ENCODE results near the gene DEK. TPM values are rescaled to one million over a fixed set of nuclear protein-coding genes. Genes with fewer than 3 reads are reported as not detected.

DEK gene
- total RNA-seq, 1 donor from 2014 or later: 63.0 TPM

DNA sequence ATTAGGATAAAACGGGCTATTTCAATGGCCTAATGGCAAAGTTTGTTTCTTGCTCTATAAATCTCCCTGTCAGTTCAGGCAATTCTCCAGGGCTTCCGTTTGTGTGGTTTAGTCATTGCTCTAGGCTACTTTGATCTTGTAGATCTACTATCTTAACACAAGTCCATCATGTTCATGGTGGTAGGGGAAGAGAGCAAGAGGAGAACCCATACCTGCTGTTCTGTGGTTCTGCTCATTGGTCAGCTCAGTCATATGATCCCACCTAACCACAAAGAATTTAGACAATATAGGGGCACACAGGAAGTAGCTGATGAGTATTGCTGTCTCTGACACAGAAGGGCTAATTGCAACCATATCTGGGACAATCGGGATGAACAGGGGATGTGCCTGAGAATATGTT is 4.9 kb upstream of the DEK start:
- DNase-seq (no peak), ATAC-seq (ENCODE audit: poor library complexity) (no peak)
- intact Hi-C loops (cut with DNase I): no loop called here

DNA sequence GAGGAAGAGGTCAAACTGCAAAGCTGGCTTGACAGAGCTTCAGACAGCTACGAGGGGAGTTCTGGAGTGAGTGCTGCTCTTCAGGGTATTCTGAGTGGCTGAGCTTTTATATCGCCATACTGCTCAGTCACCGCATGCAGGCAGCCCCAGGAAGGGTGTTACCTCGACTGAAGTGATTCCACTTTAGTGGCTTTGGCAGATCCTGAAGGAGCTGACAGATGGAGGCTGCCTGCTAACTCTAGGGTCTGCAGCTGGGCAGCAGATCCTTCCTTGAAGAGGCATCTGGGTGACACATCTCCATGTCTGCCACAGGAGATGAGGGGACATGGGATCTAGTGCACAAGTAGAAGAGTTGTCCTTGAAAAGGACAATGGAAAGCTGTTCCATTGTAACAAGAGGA is 3.7 kb upstream of the DEK start:
- intact Hi-C loops (cut with DNase I): no loop called here
- ATAC-seq (ENCODE audit: poor library complexity): no peak

GRCh38 chr6:18266523-18266912 is 2.2 kb upstream of the DEK start:
- ATAC-seq (ENCODE audit: poor library complexity) (no peak), DNase-seq (no peak)
- intact Hi-C loops (cut with DNase I): no loop called here

More for the DNA sequence above, 3.7 kb upstream of the DEK start:
- DNase-seq: no peak

DNA sequence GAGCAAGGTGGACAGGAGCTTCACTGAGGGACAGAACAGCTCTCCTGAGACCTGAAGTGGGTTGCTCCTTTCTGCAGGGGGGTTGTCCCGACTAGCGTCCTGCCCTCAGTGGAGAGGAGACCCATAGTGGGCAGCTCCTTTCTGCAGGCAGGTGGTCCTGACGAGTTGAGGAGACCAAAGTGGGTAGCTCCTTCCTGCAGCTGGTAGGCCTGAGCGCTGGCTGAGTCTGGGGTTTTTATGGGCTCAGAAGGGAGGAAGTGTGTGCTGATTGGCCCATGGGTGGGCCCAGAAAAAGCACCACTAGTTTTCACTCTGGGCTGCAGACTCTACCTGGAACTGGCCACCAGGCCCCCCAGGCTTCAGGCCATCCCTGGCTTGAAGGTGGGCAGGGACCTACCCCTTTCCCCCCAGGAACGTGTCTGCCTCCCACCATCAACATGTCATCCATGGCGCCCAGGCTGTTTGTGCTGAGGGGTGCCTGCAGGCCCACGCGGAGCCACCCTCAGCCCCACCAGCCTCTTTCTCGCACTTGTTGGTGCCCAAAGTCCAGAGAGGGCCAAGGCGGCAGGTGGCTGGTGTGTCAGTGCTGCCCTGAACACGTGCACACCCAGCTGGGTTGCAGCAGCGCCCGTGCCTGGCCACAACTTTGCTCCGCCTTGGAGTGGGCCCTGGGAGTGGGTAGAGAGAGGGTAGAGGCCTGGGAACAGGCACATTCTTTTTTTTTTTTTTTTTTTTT is 1.6 kb upstream of the DEK start:
- intact Hi-C loops (cut with DNase I): no loop called here
- ATAC-seq (ENCODE audit: poor library complexity) (no peak), DNase-seq (no peak)

DNA sequence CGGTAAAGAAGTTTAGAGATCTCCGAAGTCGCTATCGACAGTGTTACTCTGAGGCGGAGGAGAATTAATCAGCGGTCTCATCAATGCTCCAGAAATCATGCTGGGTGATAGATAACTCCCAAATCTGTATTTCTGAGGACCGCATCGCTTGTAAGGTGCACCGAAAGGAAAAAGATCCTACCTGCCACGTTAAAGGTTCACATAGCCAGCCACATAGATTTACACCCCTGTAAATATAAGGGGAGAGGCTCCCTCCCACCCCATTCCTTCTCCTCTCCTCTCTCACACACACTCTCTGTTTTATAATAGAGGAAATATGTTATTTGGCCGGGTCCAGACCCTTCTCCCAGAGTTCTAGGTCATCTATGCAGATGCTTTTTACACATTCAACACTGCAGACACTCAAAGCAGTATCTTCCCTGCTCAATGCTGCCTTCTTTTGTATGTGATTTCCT is 620 bp upstream of the DEK start:
- ATAC-seq (ENCODE audit: poor library complexity) (no peak), DNase-seq (no peak)

DNA sequence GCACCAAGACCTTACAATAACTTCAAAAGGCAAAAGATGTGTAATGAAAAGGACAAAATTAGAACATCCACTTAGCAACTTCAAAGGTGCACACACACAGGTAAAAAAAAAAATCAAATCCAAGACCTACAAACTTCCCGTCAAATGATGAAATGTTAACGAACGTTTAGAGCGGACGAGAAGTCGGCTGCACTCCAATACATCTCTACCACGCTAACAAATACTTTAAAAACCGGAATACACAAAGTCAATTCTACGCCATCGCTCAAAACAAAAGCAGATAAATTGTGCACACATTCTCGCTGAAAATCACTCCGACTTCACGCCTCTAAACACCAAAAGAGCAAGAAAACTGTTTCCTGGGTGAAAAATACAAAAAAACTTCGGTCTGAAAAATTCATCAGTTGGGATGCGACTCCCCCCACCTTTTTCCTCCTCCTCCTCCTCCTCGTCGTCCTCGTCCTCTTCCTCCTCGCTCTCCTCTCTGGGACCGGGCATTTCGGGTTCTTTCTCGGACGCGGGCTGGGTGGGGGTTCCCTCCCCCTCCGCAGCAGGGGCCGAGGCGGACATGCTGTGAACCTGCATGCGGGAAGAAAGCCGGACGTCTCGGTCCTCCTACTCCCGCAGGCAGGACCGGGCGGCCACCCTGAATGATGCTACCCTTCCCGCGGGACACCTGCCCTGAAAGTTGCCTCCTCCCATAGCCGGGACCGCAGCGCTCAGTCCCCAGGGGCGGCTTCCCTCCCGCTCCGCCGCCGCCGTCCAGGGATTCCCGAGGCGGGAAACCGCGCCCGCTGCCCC is 712 bp downstream of the DEK start:
- intact Hi-C loops (cut with DNase I): no loop called here
- ATAC-seq (ENCODE audit: poor library complexity): peak; percentile 7
- DNase-seq: no peak

More for the DNA sequence above, 620 bp upstream of the DEK start:
- intact Hi-C loops (cut with DNase I): no loop called here

GRCh38 chr6:18262702-18263417 is 1.5 kb downstream of the DEK start:
- intact Hi-C loops (cut with DNase I): no loop called here
- ATAC-seq (ENCODE audit: poor library complexity) (no peak), DNase-seq (no peak)

- ATAC-seq (ENCODE audit: poor library complexity) (no peak), DNase-seq (no peak)
- intact Hi-C loops (cut with DNase I): no loop called here
These were observed 2.5 kb downstream of the DEK start for GRCh38 chr6:18261877-18262276.

DNA sequence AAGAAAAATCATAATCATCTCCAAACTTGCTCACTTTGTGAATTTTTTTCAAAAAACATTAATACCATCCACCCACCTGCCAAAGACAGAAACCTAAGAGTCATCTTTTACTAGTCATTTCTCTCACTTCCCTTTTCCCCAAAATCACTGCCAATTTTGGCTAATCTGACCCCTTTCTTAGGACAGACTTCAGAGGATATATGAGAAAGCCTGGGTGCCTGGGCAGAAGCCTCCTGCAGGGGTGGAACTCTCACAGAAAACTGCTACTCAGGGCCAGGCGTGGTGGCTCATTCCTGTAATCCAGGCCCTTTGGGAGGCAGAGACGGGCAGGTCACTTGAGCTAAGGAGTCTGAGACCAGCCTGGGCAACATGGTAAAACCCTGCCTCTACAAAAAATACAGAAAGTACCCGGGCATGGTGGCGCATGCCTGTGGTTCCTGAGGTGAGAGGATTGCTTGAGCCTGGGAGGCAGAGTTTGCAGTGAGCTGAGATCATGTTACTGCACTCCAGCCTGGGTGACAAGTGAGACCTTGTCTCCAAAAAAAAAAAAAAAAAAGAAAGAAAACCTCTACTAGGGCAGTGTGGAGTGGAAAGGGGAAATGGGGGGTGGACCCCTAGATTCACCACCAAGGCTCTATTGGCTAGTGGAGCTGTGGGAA is 3.8 kb downstream of the DEK start:
- intact Hi-C loops (cut with DNase I): no loop called here
- DNase-seq (no peak), ATAC-seq (ENCODE audit: poor library complexity) (no peak)

DNA sequence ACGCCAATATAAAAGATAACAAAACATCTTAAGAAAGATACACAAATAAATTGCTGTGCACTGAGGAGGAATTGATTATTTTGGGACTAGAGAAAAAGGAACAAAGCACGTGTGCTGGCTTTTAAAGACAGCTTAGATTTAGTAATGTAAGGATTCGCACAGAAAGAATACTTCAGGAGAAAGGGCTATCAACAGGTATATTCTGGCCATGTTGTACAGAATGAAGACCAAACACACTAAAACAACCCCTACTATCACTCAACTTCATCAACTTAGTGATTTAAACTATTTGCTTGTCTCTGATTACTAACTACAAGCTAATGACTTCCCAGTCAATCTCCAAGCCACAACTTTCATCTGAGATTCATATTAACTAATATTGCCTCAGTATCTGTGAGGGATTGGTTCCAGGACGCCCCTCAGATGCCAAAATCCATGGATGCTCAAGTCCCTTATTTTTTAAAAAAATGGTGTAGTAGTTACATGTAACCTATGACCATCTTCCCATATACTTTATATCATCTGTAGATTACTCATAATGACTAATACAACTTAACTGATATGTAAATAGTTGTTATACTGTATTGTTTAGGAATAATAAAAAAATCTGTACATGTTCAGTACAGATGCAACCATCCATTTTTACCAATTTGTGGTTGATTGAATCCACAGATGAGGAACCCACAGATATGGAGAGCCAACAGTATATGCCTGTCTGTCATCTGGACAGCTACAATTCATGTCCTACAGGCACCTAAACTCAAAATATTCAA is 4.5 kb downstream of the DEK start:
- ATAC-seq (ENCODE audit: poor library complexity): no peak
- DNase-seq: no peak
- intact Hi-C loops (cut with DNase I): no loop called here

- ATAC-seq (ENCODE audit: poor library complexity): no peak
- intact Hi-C loops (cut with DNase I): no loop called here
These were observed 9.5 kb downstream of the DEK start for GRCh38 chr6:18254793-18255192.

DNA sequence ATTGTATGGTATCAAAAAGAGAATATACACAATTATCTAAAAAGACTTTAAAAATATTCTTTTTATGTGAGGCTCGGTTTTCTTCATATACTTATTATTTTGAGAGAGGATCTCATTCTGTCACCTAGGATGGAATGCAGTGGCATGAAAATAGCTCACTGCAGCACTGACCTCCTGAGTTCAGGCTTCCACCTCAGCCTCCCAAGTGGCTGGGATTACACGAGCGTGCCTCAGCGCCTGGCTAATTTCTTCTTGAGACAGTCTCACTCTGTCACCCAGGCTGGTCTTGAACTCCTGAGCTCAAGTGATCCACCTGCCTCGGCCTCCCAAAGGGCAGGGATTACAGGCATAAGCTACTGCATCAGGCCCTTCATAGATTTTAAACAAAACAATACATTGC is 10.7 kb downstream of the DEK start:
- DNase-seq (no peak), ATAC-seq (ENCODE audit: poor library complexity) (peak; percentile 52)
- intact Hi-C loops (cut with DNase I): no loop called here

More at GRCh38 chr6:18254793-18255192, 9.5 kb downstream of the DEK start:
- DNase-seq: no peak

- no peak for ATAC-seq (ENCODE audit: poor library complexity)
- intact Hi-C loops (cut with DNase I): no loop called here
- DNase-seq: no peak
These were observed 15.1 kb downstream of the DEK start for GRCh38 chr6:18249271-18249670.

GRCh38 chr6:18248698-18249097 is 15.6 kb downstream of the DEK start:
- intact Hi-C loops (cut with DNase I): no loop called here
- ATAC-seq (ENCODE audit: poor library complexity) (no peak), DNase-seq (no peak)

GRCh38 chr6:18247002-18247401 is 17.3 kb downstream of the DEK start:
- ATAC-seq (ENCODE audit: poor library complexity) (no peak), DNase-seq (no peak)
- intact Hi-C loops (cut with DNase I): no loop called here

GRCh38 chr6:18246205-18246604 is 18.1 kb downstream of the DEK start:
- ATAC-seq (ENCODE audit: poor library complexity): no peak
- intact Hi-C loops (cut with DNase I): no loop called here

DNA sequence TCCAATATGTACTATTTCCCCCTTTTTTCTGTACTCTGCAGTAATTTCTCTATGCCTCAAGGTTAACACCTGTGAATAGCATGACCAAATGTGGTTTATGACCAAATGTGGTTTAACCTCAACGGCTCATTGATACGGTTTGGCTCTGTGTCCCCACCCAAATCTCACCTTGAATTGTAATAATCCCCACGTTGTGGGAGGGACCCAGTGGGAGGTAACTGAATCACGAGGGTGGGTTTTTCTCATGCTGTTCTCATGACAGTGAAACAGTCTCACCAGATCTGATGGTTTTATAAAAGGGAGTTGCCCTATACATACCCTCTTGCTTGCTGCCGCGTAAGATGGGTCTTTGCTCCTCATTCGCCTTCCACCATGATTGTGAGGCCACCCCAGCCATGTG is 18.7 kb downstream of the DEK start:
- intact Hi-C loops (cut with DNase I): no loop called here
- ATAC-seq (ENCODE audit: poor library complexity): no peak

More at GRCh38 chr6:18246205-18246604, 18.1 kb downstream of the DEK start:
- DNase-seq: no peak

DNA sequence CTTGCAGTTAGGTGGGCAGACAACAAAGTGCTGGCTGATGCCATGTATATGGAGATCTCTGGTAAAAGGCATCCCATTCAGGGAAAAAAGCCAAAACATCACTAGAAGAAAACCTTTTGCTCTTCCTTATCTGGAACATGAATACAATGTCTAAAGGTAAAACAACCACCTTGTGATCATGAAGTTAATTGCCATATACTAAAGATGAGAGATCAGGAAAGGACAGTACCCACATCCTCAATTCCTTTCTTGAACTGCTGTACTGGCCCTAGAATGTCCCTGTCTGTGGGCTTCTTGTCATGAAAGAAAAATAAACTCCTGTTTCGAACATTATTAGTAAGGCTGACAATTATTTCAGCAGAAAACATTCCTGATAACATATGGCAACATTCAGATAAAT is 19.3 kb downstream of the DEK start:
- DNase-seq (no peak), ATAC-seq (ENCODE audit: poor library complexity) (no peak)
- intact Hi-C loops (cut with DNase I): no loop called here

More for the DNA sequence above, 18.7 kb downstream of the DEK start:
- no peak for DNase-seq

All from Right ventricle myocardium superior (tissue), 1 donor.